GM12878 (cell line): ENCODE results near the gene IL16. TPM values are rescaled to one million over a fixed set of nuclear protein-coding genes. Genes with fewer than 3 reads are reported as not detected.
"Not testable (repeated sequence)": the region's sequence is repeated elsewhere in the genome, so short reads cannot be mapped to it uniquely, and the experiment has no call there.

Experiments
- ATAC-seq: fragments of 200-7000 bp; cut with Tn5 transposase; 3 replicates; pipeline ENCODE4 v1.9.1; 2020; ENCODE audit warnings: mild to moderate bottlenecking, moderate library complexity
- BruUV-seq: library from RNA; stranded (reverse); fragments of 400-500 nt; replicated peaks from 2 replicates; lab custom pipeline; 2021; lab: Mats Ljungman, UMichigan
- CTCF ChIA-PET: fragments of 300-600 bp; sonication (Branson Sonifier 250); formaldehyde crosslinking; extraction: SDS; loops from one replicate; lab custom pipeline; 2021; ENCODE audit warnings: inconsistent platforms; lab: Yijun Ruan, JAX
- POLR2A ChIA-PET: fragments of 350-600 bp; formaldehyde crosslinking; extraction: SDS; loops from one replicate; lab custom pipeline; 2021; ENCODE audit warnings: inconsistent platforms; lab: Charles Lee
- RAD21 ChIA-PET: fragments of 300-600 bp; sonication (Branson Sonifier 250); formaldehyde crosslinking; loops from one replicate; lab custom pipeline; 2023; ENCODE audit warnings: antibody characterized with exemption; ENCODE audit not compliant: unreplicated experiment; lab: Charles Lee
- SMC1A ChIA-PET: fragments of 300-600 bp; sonication (Branson Sonifier 250); formaldehyde crosslinking; loops from one replicate; lab custom pipeline; 2023; ENCODE audit not compliant: unreplicated experiment, uncharacterized antibody; lab: Charles Lee
- DNase-seq: peaks from one replicate; pipeline ENCODE4 v3.0.0-alpha.2; 2011; ENCODE audit warnings: low read depth, low spot score
- FAIRE-seq: peaks from 3 replicates; lab custom pipeline; 2011; peaks lifted over from hg19 to GRCh38; lab: Jason Lieb, UNC
- H2AFZ ChIP-seq: 2 replicates; pipeline ENCODE4 v1.6.0; 2011; ENCODE audit warnings: low read depth, low read length, control low read depth; ENCODE audit not compliant: control insufficient read depth
- H3K27ac ChIP-seq: 2 replicates; pipeline ENCODE4 v1.5.1; 2011; ENCODE audit warnings: control low read depth; ENCODE audit not compliant: control insufficient read depth, insufficient read depth
- H3K27me3 ChIP-seq, 2 experiments: replicated peaks in 1 of 2; 2 replicates each; pipeline versions ENCODE4 v1.6.0 to v1.6.1; 2011; ENCODE audit warnings: low read length in 1 of 2; ENCODE audit not compliant: control insufficient read depth in 2 of 2, insufficient read depth in 2 of 2
- H3K36me3 ChIP-seq, 2 experiments: 2 replicates each; pipeline ENCODE4 v1.5.1; 2011; ENCODE audit warnings: low read length in 1 of 2; ENCODE audit not compliant: control insufficient read depth in 2 of 2, insufficient read depth in 2 of 2
- H3K4me1 ChIP-seq: 2 replicates; pipeline ENCODE4 v1.6.1; 2011; ENCODE audit warnings: mild to moderate bottlenecking, low read length, moderate library complexity, mixed read lengths; ENCODE audit not compliant: control insufficient read depth, insufficient read depth
- H3K4me2 ChIP-seq: 2 replicates; pipeline ENCODE4 v1.6.0; 2011; ENCODE audit warnings: control low read depth; ENCODE audit not compliant: control insufficient read depth, insufficient read depth
- H3K4me3 ChIP-seq: fragments of 200-600 bp; sonication (generic); 2 replicates; pipeline ENCODE4 v1.5.1; 2016
- H3K79me2 ChIP-seq: 2 replicates; pipeline ENCODE4 v1.6.0; 2011; ENCODE audit warnings: low read length; ENCODE audit not compliant: control insufficient read depth, insufficient read depth
- H3K9ac ChIP-seq: 2 replicates; pipeline ENCODE4 v1.8.0; 2011; ENCODE audit warnings: low read length, control low read depth, mixed read lengths; ENCODE audit not compliant: control insufficient read depth, insufficient read depth
- H3K9me3 ChIP-seq: replicated peaks from 3 replicates; pipeline ENCODE4 v1.5.1; 2011; ENCODE audit warnings: mild to moderate bottlenecking, low read length; ENCODE audit not compliant: control insufficient read depth, insufficient read depth
- H4K20me1 ChIP-seq: 2 replicates; pipeline ENCODE4 v1.6.0; 2011; ENCODE audit not compliant: control insufficient read depth, insufficient read depth
- IKZF1 ChIP-seq: fragments of 450-650 bp; conservative IDR thresholded peaks from 2 replicates; pipeline ENCODE4 v1.6.1; 2017; ENCODE audit warnings: antibody characterized with exemption, mild to moderate bottlenecking
- KDM1A ChIP-seq: fragments of 200-600 bp; sonication (generic); IDR thresholded peaks from 2 replicates; pipeline ENCODE4 v1.6.1; 2016; ENCODE audit warnings: borderline replicate concordance
- RBBP5 ChIP-seq: fragments of 200-600 bp; sonication (generic); conservative IDR thresholded peaks from 2 replicates; pipeline ENCODE4 v1.6.1; 2016
- WGBS: methylation state at CpG from one replicate; pipeline ENCODE4 v1.1.6; 2016; ENCODE audit warnings: low lambda C conversion rate; ENCODE audit not compliant: insufficient replicate concordance, insufficient coverage; ENCODE audit errors: missing lambda C conversion rate; 5-methylcytosine and 5-hydroxymethylcytosine counted together
- in situ Hi-C: fragments of 300-500 bp; cut with MboI; formaldehyde crosslinking; loops from 9 replicates; pipeline ENCODE4 v1.14.3; 2018; ENCODE audit warnings: mixed read lengths
- intact Hi-C: fragments of 100-400 bp; cut with micrococcal nuclease; formaldehyde crosslinking; loops from one replicate; pipeline ENCODE4 v1.14.2; 2022; ENCODE audit not compliant: unreplicated experiment
- polyA plus RNA-seq, 11 experiments: library from polyadenylated mRNA; depleted of rRNA in 4 of 11; unstranded in 6 of 11; stranded (reverse) in 5 of 11; fragments of >200 nt; fragmentation: Nextera tagmentation in 4 of 11; fragmentation: Illumina TruSeq in 1 of 11; extraction: Ambion mirVana in 4 of 11; extraction: Trizol in 1 of 11; gene quantifications; 1 replicate in 1 of 11; 2 replicates in 10 of 11; pipeline versions ENCODE4 v1.2.1 to v1.2.3, GENCODE V29; 2011 to 2016; ENCODE audit warnings: inconsistent platforms in 2 of 11, missing spikeins in 2 of 11, low read depth in 1 of 11
- total RNA-seq, 4 experiments: library from RNA; depleted of rRNA in 3 of 4; stranded (reverse); fragments of >200 nt in 3 of 4; fragmentation: Illumina TruSeq in 1 of 4; extraction: Trizol in 1 of 4; gene quantifications; 2 replicates each; pipeline versions ENCODE4 v1.2.1 to v1.2.3, GENCODE V29; 2013 to 2021
- TF ChIP-seq, protein P1 (sequence below): IDR thresholded peaks from 2 replicates; pipeline ENCODE4 v1.6.1; 2012; ENCODE audit warnings: improper control_type of control experiment, low read depth, low read length; ENCODE audit not compliant: insufficient replicate concordance
- TF ChIP-seq, protein P2 (sequence below): fragments of 450-650 bp; IDR thresholded peaks from 2 replicates; pipeline ENCODE4 v1.6.1; 2016; ENCODE audit warnings: mild to moderate bottlenecking
- TF ChIP-seq, protein P3 (sequence below): fragments of 450-650 bp; IDR thresholded peaks from 2 replicates; pipeline ENCODE4 v1.6.1; 2016; ENCODE audit warnings: mild to moderate bottlenecking

The IL16 gene
- total and polyA plus RNA-seq, 10 of the 15 experiments (the other 5 are each of a cell fraction or from before 2014, with no cell fraction given) = 21.7 to 206 (median 44.5) TPM

DNA sequence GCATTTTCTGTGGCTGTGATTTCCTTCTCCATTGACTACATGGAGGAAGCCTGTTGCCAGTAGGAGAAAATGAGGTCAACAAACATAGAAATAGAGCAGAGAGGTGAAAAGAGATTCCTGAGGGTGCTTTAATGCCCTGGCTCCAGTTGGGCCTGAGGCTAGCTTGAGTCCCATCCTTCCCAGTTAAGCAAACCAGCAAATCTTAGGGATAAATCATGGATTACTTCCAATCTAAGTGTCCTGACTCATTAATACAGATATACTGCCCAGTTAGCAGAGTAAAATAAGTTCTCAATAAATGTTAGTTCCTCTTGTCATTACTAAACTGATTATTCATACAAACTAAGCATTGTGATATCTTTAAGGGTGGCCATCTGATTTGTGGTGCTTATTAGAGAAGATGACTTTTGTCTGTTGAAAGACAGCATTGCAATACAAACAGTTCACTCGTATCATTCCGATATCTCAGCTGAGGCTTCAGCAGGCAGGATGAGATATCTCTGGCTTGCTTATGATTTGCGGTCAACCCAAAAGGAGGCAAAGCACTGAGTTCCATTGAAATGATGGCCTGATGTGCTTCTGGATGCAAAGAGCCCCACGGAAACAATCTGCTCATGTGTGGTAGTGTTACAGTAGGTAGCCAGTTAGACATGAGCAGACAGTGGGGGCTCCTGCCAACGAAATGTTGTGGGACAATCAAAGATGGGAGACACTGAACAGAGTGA is 133.8 kb downstream of the IL16 start (continued):
- TF ChIP-seq, protein P1, sequence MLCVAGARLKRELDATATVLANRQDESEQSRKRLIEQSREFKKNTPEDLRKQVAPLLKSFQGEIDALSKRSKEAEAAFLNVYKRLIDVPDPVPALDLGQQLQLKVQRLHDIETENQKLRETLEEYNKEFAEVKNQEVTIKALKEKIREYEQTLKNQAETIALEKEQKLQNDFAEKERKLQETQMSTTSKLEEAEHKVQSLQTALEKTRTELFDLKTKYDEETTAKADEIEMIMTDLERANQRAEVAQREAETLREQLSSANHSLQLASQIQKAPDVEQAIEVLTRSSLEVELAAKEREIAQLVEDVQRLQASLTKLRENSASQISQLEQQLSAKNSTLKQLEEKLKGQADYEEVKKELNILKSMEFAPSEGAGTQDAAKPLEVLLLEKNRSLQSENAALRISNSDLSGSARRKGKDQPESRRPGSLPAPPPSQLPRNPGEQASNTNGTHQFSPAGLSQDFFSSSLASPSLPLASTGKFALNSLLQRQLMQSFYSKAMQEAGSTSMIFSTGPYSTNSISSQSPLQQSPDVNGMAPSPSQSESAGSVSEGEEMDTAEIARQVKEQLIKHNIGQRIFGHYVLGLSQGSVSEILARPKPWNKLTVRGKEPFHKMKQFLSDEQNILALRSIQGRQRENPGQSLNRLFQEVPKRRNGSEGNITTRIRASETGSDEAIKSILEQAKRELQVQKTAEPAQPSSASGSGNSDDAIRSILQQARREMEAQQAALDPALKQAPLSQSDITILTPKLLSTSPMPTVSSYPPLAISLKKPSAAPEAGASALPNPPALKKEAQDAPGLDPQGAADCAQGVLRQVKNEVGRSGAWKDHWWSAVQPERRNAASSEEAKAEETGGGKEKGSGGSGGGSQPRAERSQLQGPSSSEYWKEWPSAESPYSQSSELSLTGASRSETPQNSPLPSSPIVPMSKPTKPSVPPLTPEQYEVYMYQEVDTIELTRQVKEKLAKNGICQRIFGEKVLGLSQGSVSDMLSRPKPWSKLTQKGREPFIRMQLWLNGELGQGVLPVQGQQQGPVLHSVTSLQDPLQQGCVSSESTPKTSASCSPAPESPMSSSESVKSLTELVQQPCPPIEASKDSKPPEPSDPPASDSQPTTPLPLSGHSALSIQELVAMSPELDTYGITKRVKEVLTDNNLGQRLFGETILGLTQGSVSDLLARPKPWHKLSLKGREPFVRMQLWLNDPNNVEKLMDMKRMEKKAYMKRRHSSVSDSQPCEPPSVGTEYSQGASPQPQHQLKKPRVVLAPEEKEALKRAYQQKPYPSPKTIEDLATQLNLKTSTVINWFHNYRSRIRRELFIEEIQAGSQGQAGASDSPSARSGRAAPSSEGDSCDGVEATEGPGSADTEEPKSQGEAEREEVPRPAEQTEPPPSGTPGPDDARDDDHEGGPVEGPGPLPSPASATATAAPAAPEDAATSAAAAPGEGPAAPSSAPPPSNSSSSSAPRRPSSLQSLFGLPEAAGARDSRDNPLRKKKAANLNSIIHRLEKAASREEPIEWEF = no peak
- TF ChIP-seq, protein P2, sequence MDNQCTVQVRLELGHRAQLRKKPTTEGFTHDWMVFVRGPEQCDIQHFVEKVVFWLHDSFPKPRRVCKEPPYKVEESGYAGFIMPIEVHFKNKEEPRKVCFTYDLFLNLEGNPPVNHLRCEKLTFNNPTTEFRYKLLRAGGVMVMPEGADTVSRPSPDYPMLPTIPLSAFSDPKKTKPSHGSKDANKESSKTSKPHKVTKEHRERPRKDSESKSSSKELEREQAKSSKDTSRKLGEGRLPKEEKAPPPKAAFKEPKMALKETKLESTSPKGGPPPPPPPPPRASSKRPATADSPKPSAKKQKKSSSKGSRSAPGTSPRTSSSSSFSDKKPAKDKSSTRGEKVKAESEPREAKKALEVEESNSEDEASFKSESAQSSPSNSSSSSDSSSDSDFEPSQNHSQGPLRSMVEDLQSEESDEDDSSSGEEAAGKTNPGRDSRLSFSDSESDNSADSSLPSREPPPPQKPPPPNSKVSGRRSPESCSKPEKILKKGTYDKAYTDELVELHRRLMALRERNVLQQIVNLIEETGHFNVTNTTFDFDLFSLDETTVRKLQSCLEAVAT = no peak
- no peak for TF ChIP-seq IKZF1
- TF ChIP-seq RBBP5 = no peak
- no peak for TF ChIP-seq KDM1A
- TF ChIP-seq, protein P3, sequence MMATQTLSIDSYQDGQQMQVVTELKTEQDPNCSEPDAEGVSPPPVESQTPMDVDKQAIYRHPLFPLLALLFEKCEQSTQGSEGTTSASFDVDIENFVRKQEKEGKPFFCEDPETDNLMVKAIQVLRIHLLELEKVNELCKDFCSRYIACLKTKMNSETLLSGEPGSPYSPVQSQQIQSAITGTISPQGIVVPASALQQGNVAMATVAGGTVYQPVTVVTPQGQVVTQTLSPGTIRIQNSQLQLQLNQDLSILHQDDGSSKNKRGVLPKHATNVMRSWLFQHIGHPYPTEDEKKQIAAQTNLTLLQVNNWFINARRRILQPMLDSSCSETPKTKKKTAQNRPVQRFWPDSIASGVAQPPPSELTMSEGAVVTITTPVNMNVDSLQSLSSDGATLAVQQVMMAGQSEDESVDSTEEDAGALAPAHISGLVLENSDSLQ = no peak

DNA sequence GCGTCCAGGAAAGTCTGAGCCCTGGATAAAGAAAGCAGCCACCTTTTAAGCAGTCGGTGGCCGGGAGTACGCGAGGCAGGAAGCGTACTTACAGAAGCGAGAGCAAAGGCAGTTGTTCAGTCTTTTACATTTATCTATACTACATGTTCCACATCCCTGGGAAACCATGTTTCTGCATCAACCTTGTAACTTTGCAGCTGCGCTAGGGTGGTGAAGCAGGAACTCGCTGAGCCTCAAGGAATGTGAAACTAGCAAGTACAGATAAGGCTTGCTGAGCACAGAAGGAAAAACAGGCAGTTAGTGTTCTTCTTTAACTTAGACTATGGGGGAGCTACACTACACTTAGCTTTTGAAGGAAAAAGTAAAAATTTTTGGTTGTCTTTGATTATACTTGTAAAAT is 134.5 kb downstream of the IL16 start:
- FAIRE-seq, H3K36me3 ChIP-seq, H3K9ac ChIP-seq, H2AFZ ChIP-seq, H3K9me3 ChIP-seq, H3K27ac ChIP-seq, ATAC-seq, H4K20me1 ChIP-seq, H3K4me1 ChIP-seq, H3K4me2 ChIP-seq, H3K4me3 ChIP-seq, BruUV-seq, H3K79me2 ChIP-seq, in situ Hi-C loops, DNase-seq, H3K27me3 ChIP-seq, intact Hi-C loops: not testable (repeated sequence)
- ChIA-PET POLR2A (interaction anchor here (0.6 kb wide), 1 partner anchor 15 kb away, joined by 5 read pairs; no protein-coding TSS in a partner anchor), SMC1A (interaction anchor here (1.7 to 2.6 kb wide), 2 partner anchors 56 to 65 kb away, joined by 10 to 16 read pairs; no protein-coding TSS in a partner anchor), RAD21 (interaction anchor here (0.6 to 9.2 kb wide), 2 partner anchors 40 to 56 kb away, joined by 3 to 137 read pairs; no protein-coding TSS in a partner anchor), CTCF (interaction anchor here (9.2 to 11.3 kb wide), 2 partner anchors 55 to 64 kb away, joined by 142 to 242 read pairs; no protein-coding TSS in a partner anchor)
- 91% methylated on average over 9 of the region's 9 CpGs for WGBS
